IPS-NIHi11 (cell line): ENCODE measurements around the gene DMD.

Experiments
- DNase-seq: peaks from one replicate; pipeline ENCODE4 v3.0.0; 2012; ENCODE audit warnings: mixed read lengths, low spot score

DMD gene

GRCh38 chrX:31228909-31229308 lies 1982.4 kb downstream of the DMD start:
- DNase-seq, result no peak

- no peak for DNase-seq
Observed at GRCh38 chrX:31228415-31228832, 1982.9 kb downstream of the DMD start.

- no peak for DNase-seq
Observed at GRCh38 chrX:31227250-31227649, 1984.1 kb downstream of the DMD start.

DNA sequence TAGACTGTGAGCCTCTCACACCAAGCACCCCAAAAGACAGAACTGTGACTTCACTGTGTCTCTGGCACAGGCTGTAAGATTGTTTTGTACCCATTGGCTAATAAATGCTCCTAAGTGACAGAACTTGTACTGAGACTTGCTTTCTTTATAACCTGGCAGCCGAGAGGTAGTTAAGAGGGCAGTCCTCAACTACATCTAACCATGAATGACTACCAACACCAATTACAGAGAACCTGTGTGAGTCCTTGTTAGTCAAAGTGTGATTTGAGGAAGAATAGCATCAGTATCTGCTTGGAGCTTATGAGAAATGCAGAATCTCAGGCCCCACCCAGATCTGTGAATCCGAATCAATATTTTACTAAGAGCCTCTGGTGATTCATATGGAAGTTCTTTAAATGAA lies 1985.5 kb downstream of the DMD start:
- DNase-seq, result no peak

DNA sequence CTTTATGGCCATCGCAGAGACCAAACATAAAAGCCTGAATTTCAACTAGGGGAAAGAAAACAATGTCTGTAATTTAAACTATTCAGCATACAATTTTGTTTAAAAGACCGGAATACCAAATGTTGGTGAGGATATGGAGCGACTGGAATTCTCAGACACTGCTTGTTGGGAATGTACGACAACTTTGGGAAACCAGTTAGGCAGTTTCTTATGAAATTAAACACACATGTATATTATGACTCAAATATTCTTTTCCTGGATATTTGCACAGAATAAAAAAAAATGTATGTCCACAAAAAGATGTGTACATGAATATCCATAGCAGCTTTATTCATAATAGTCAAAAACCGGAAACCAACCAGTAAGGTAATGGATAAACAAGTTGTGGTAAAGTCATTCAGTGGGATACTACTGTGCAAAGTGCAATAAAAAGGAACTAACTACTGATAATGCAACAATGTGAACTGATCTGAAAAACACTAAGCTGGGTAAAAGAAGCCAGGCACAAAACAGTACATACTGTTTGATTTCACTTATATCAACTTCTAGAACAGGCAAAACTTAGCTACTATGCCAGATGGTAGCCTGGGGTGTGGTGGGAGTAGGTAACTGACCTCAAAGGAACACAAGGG lies 1986.9 kb downstream of the DMD start:
- DNase-seq, result no peak

- no peak for DNase-seq
Observed at GRCh38 chrX:31223817-31224216, 1987.5 kb downstream of the DMD start.

DNA sequence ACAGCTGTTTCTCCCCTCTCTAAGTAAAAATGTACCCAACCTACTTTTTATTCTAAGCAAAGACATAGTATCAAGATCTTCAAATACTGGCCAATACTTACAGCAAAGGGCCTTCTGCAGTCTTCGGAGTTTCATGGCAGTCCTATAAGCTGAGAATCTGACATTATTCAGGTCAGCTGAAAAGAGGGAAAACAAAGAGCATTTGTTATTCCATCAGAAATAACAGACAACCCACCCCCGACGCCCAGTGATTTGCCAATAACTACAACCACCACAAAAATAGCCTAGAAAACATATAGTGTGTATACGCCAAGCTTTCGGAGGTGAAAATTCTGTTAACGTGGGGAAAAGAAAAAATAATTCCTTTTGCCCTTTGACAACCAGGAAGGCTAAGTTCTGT lies 1988.4 kb downstream of the DMD start:
- DNase-seq, result no peak

- DNase-seq, result no peak
Observed at GRCh38 chrX:31219174-31219573, 1992.2 kb downstream of the DMD start.

GRCh38 chrX:31217084-31217483 lies 1994.3 kb downstream of the DMD start:
- DNase-seq, result no peak

- no peak for DNase-seq
Observed at GRCh38 chrX:31215277-31215815, 1996.0 kb downstream of the DMD start.

GRCh38 chrX:31213941-31214340 lies 1997.4 kb downstream of the DMD start:
- DNase-seq, result peak; percentile 23

DNA sequence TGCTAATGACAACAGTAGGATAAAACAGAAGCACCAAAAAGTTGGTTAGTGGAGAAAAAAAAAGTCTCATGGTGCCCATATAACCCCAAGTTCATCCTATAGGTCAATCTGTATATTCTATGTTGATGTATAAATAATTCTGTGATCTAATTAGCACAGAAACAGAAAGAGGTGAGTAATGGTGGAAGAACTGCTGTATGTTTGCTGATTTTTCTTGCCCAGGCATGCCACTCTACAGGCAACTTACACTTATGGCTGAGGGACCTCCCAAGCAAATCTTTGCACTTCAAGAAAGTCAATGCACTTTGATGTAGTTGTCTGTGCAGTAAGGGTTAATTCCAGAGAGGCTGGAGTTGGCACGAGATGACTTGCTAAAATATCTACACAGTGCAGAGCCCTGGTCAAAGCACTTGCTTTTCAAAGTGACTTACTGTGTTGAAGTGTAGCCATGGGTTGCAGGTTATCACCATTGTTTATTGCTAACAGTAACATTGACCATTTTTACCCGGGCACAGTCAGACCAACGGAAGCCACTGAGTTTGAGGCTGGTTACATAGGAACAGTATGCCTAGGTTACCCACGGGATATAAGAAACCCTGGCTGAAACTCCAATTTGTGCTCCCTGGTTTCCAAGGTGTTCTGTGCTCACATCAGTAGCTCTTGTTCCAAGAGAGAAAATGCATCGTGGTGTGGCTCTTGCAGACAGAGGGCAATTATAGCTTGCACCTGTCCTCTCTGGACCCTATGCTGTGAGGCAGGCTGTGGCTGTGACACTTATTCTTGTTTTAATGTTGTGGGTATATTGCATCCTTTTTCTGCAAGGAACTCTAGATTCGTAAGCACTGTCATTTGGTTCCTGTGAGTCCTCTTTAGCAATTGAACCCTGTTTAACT lies 1998.2 kb downstream of the DMD start:
- no peak for DNase-seq

- DNase-seq, result no peak
Observed at GRCh38 chrX:31209005-31209628, 2002.2 kb downstream of the DMD start.

DNA sequence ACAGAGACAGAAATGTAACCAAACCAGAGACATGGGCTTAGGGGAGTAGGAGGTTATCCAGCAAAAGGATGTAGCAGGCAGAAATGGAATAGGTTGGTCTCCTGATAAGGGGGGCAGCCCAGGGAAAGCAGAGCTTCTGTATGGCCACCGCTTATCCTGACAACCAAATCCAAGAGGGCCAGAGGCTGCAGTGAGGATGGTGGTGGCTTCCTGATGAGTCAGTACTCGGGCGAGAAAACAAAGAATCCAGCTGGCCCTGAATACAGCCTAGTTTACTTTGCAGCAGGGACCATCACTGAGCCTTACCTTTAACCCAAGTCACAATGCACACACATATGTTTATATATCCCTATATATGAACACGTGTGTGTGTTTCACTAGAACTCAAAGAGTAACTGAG lies 2009.8 kb downstream of the DMD start:
- no peak for DNase-seq

- no peak for DNase-seq
Observed at GRCh38 chrX:31200430-31200829, 2010.9 kb downstream of the DMD start.

- DNase-seq, result no peak
Observed at GRCh38 chrX:31199840-31200114, 2011.6 kb downstream of the DMD start.

GRCh38 chrX:31199056-31199839 lies 2012.1 kb downstream of the DMD start:
- no peak for DNase-seq

DNA sequence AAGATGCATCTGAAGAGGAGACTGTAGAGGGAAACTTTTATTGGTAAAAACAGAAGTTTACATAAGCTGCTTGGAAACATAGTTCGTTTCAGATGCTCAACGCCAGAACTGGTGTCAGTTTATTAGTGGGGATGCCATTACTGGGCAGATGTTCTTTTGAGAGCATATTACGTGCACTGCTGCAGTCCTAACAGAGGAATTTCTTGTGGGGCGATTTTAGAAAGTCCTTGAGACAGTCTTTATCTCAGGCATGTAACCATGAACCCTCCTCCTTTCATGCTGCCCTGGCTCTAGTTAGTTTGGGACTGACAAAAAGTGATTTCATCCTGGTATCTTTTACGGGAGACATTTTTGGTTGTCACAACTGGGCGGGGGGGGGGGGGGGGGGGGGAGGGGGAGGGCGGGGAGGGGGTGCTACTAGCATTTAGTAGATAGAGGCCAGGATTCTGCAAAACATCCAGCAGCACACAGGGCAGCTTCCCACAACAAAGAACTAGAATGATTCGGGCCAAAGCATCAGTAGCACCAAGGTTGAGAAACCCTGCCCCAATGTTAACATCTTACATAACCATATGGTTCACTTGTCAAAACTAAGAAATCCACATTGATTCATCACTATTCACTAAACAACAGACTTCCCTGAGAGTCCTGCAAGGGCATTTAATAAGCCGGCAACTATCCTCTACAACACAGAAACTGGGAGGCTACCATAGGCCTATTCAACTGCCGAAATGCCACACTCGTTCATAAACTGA lies 2021.0 kb downstream of the DMD start:
- DNase-seq, result no peak

DNA sequence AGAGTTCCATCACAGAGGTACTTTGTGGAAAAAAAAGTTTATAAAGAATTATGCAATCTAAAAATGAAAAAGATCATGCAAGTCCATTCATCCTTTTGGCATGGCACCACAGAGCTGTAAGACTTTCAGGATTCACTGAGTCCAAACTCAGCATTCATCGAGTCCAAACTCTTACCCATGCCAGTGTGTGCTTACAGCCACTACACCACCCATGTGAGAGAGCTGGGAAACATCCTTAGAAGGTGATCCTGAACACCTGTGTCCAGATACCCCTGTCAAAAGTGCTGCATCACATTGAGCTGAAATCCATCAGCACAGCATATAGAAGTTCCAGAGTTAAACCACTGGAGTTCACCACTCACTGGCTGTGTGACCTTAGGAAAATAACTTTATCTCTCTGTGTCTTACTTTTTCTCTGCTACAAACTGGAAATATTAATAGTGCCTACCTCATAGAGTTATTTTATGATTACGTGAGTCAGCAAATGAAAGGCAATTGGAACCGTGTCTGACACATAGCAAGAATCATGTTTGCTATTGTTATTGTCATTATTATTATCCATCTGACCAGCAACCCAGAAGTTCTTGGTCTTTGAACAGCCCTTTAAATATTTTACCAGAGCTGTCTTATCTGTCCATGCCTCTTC lies 2024.5 kb downstream of the DMD start:
- no peak for DNase-seq

DNA sequence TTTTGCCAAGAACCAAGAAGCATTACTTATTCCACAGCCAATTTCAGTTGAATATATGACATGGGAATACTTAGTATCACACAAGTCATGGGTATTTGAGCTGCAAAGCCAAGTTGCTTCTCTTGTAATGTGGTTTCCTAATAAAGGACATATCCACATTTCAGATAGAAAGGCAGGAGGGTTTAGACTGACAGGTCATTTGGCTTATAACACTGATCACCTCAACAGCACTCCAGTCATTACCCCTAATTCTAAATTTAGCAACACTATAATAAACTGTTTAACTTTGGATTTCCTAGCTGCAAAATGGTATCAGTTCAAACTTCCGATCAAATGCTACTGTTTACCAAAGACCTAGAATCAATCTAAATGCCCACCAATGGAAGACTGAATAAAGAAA lies 2025.5 kb downstream of the DMD start:
- no peak for DNase-seq

DNA sequence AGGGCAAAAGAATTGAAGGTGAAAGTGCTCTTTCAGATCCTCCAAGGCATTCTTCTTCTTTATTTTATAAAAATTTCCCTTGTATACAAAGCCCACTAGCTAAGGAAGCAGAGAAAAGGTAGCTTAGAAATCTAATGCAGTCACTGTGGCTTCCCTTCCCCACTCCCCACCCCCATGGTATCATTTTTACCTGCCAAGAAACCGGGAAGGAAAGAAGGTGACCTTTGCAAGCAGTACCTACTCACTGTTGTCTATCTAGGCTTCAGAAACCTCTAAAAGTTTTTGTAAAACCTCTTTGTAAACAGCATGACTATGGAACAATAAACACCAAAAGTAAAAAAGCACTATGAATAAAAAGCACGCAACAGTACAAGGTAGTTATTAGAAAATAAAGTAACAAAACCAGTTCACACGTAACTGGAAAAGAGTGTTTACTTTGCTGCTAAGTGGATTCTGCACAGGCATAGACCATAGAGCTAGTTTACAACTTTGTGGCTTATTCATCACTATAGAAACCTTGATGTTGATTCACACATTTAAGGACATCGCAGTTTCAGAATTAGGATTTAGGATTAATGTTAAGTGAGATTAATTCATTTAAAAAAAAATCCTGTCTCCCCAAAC lies 2029.9 kb downstream of the DMD start:
- no peak for DNase-seq
